HG03108 (cell line): ENCODE results near the gene CCL23.
"Not testable (repeated sequence)": the region's sequence is repeated elsewhere in the genome, so short reads cannot be mapped to it uniquely, and the experiment has no call there.

Source experiments
- ATAC-seq: cut with Tn5 transposase; IDR thresholded peaks from one replicate; pipeline ENCODE4 v1.9.1; 2021; ENCODE audit warnings: moderate library complexity; ENCODE audit not compliant: unreplicated experiment

The CCL23 gene

DNA sequence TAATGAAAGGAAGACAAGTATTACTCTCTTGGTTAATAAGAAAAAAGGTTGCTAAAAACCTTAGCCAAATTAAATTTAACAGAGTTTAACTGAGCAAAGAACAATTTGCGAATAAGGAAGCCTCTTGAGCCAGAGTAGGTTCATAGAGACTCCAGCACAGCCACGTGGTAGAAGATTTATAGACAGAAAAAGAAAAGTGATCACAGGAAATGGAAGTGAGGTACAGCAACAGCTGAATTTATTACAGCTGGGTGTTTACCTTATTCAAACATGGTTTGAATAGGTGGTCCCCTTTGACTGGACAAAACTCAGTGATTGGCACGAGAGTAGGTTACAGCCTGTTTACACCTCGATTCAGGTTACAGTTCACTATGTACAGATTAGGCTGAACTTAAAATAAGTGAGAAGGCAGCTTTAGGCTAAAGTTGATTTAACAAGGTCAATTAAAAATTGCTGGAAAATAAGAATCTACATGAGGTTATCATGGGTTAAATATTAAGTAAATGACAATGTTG is 13.1 kb downstream of the CCL23 start:
- ATAC-seq = no peak

- no peak for ATAC-seq
These were observed 15.1 kb downstream of the CCL23 start for GRCh38 chr17:36002631-36003030.

DNA sequence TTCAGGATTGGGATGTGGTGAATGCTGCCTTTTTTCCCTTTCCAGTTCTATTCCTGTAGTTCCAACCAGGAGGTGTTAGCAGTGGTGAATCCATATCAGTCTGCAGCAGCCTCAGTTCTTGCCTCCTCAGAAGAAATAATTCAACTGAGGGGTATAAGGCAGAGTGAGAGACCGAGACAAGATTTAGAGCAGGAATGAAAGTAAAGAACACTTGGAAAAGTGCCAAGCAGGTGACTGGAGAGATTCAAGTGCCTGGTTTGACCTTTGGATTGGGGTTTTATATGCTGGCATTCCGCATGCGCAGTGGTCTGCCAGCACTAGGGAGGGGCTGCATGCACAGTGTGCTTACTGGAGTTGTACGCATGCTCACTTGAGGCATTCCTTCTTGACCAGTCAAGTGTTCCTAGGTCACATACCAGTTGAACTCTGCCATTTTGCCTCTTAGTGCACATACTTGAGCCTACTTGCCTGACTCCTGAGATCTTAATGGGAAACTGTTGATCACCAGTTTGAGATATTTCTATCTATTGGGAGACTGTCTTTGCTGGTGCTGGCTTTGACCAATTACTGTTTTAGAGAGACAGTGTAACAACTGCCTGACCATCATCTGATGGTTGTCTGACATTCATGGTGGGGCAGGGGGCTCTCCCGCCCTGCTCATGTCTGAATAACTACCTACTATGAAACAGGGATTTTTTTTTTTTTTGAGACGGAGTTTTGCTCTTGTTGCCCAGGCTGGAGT is 15.7 kb downstream of the CCL23 start:
- no peak for ATAC-seq

DNA sequence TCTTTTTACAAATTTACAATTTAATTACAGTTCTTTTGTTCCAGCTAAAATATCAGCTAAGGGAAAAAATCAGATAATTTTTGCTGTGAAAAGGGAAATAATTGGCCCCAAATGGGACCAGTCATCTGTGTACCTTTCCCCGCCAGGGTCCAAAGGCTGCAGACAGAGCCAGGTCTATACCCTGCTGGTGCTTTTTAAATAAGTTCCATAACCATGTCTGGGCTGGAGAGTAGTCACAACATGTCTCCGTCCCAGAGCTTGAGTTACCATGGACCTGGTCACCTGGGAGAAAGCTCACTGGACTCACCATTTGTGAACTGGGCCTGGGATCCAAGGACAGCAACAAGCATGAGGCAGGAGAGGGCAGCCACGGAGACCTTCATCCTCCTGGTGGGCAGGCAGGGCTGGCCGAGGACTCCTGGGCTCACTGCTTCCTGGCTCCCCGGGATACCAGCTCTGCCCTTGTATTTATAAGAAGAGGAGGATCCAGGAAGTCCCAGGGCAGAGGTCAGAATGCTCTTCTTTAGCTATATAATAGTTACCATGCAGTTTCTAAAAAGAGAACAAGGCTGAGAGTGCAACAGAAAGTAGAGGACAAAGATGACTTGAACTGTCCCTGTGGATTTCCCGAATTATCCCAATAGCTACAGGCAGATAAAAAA is 16.5 kb downstream of the CCL23 start, which contains the start of gene CCL15:
Gene CCL15 (minus strand): TSS at position 444 of the 662 bp plus-strand sequence. CDS start 61 bp downstream, at position 383.
- no peak for ATAC-seq

- ATAC-seq = no peak
These were observed 17.1 kb downstream of the CCL23 start for GRCh38 chr17:36000732-36001109.

DNA sequence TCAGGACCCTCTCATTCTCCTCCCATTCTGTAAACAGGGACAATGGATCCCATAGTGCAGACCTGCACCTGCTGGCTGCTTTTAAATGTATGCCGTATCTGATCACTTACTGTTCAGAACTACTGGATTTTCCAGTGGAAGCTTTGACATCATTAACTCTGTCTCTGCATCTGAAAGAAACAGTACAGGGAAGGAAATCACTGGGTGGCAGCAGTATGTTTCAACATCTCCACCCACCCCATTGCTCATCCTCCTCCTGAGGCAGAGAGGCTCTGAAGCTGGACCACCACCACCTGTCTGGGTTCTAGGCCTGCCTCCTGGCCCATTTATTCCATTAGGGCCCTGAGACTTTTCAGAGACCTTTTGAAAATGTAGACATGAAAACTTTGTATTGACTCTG is 19.0 kb downstream of the CCL23 start:
- ATAC-seq = no peak

DNA sequence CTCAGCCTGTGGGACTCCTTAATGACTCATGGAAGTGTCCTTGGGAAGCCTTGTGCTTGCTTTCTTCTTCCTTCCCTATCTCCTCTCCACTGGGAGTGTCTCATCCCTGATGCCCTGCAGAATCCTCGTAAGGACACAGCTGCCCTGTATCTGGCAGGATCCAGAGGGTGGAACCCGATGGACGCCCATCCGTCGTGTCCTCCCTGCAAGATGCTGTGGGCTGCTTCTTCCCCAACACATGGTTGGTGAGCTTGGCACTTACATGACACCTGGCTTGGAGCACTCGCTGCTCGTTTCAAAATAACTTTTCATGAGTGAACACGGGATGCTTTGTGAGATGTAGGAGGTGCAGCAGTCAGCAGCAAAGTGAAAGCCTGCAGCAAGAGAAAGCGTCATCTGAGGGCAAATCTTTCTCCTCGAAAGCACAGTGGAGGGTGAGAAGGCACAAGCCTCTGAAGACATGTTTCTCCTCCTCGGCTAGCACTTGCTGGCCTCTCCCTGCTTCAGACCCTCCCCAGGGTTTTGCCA is 19.7 kb downstream of the CCL23 start:
- ATAC-seq = no peak

- ATAC-seq = not testable (repeated sequence)
These were observed 22.4 kb downstream of the CCL23 start for GRCh38 chr17:35995346-35995745.

- no peak for ATAC-seq
These were observed 26.7 kb downstream of the CCL23 start for GRCh38 chr17:35991075-35991474.

GRCh38 chr17:35988164-35988563 is 29.6 kb downstream of the CCL23 start:
- ATAC-seq = no peak

- ATAC-seq = no peak
These were observed 31.1 kb downstream of the CCL23 start, which contains the start of gene CCL14 for GRCh38 chr17:35986643-35987042. TSS of gene CCL14 (minus strand) at chr17:35986729. CDS start at chr17:35986649, 80 bp downstream.

DNA sequence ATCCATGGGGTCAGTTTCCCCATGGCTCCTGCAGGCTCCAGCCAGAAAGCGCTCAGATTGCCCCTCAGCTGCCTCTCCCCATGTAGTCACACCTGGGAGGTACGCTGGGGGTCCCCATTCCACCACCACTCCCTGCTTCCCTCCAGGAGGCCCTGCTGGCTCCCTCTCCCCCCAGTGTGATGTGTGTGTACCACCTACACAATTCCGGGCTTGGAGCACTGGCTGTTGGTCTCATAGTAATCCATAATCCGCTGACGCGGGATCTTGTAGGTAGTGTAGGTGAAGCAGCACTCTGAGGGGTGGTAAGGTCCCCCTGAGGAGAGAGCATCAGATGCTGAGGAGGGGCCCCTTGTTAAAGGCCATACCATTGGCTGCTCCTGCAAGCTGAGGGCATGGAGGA is 33.6 kb downstream of the CCL23 start:
- no peak for ATAC-seq

- no peak for ATAC-seq
These were observed 35.2 kb downstream of the CCL23 start for GRCh38 chr17:35982409-35983191.

DNA sequence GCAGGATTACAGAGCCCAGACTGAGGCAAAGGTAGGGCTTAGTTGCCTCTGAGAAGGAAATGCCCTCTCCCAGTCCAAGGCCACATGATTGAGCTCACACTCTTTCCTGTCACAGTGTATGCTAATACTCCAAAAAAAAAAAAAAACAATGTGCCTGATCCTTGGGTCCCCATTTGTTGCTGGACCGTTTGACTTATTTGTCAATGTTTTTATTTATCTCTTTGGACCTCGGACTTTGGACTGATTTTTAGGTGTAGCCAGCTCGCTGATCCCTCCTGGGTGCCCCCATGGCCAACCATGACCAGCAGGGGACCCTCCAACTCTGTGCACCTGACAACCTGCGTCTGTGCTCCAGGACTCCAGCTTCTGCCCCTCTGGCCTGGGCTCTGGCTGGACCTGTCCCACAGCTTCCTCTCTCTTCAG is 35.9 kb downstream of the CCL23 start:
- no peak for ATAC-seq

- ATAC-seq = no peak
These were observed 36.5 kb downstream of the CCL23 start, which contains the start of gene CCL16 for GRCh38 chr17:35981246-35981645. TSS of gene CCL16 (minus strand) at chr17:35981497. CDS start at chr17:35981420, 77 bp downstream.

DNA sequence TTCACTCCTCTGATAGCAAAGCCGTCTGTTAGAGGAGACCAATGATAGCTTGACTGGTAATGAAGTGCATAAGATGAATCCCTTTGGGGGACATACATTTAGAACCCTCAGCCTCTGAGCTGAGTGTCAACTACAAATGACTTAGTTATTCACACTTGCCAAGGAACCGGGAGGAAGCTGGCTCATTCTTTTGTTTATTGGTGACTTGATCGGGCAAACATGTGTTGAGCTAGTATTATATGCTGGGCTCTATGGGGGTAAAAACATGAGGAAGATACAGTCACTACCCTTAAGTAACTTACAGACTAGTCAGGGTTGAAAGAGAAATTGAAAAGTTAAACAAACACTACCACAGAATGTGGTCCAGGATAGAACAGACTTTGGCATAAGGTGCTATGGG is 39.4 kb downstream of the CCL23 start:
- no peak for ATAC-seq

GRCh38 chr17:35977509-35977908 is 40.3 kb downstream of the CCL23 start:
- no peak for ATAC-seq

GRCh38 chr17:35973333-35974260 is 44.2 kb downstream of the CCL23 start:
- no peak for ATAC-seq

GRCh38 chr17:35972945-35973332 is 44.8 kb downstream of the CCL23 start:
- ATAC-seq = no peak

- no peak for ATAC-seq
These were observed 45.2 kb downstream of the CCL23 start for GRCh38 chr17:35972535-35972934.
